Measurements from ENCODE around the gene IGFALS.

GRCh38 chr16:1787056-1787321 is 6.5 kb downstream of the IGFALS start:
- TF ChIP-seq, protein P1, sequence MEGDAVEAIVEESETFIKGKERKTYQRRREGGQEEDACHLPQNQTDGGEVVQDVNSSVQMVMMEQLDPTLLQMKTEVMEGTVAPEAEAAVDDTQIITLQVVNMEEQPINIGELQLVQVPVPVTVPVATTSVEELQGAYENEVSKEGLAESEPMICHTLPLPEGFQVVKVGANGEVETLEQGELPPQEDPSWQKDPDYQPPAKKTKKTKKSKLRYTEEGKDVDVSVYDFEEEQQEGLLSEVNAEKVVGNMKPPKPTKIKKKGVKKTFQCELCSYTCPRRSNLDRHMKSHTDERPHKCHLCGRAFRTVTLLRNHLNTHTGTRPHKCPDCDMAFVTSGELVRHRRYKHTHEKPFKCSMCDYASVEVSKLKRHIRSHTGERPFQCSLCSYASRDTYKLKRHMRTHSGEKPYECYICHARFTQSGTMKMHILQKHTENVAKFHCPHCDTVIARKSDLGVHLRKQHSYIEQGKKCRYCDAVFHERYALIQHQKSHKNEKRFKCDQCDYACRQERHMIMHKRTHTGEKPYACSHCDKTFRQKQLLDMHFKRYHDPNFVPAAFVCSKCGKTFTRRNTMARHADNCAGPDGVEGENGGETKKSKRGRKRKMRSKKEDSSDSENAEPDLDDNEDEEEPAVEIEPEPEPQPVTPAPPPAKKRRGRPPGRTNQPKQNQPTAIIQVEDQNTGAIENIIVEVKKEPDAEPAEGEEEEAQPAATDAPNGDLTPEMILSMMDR (IDR thresholded peaks at IDR 0.05; ENCODE audit: low read depth, low read length): no peak
- no peak for TF ChIP-seq POLR2A (IDR thresholded peaks at IDR 0.05; ENCODE audit: extremely low read depth, insufficient read length)

Data from NB4 (cell line).